ENCODE results near the gene LIMD2.

Gene LIMD2

DNA sequence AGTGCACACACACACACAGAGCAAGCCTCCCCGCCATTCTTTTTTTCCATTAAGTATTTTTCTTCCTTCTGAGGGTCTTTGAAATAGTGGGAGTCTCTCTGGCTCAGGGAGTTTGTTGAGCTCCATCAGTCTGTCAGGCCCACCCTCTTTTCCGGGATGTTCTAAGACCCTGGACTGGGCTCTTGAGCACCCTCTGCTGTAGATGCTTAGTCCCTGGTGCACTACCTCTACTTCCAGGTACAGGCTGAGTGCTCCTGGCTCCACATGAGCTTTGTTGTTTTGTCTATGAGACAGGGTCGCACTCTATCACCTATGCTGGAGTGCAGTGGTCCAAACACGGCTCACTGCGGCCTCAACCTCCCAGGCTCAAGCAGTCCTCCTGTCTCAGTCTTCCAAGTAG is 20.7 kb downstream of the LIMD2 start:
- no peak for DNase-seq

DNA sequence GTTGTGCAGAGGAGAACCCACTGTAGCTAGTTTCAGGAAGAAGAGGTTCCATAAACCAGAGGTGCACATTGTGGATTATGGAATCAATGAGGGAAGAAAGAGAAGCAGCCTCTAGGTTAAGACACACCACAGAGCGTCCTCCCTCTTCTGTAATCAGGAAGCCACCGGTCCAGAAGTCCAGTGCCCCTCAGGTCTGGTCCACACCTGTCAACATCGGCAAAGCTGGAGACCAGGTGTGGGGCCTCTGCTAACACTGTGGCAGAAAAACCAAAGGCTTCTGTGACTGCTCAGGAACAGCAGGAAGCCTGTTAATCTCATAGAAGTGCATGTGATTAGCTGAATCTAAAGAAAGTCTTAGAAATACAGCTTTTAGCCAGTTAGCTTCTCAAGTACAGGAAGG is 23.3 kb downstream of the LIMD2 start:
- no peak for DNase-seq

DNA sequence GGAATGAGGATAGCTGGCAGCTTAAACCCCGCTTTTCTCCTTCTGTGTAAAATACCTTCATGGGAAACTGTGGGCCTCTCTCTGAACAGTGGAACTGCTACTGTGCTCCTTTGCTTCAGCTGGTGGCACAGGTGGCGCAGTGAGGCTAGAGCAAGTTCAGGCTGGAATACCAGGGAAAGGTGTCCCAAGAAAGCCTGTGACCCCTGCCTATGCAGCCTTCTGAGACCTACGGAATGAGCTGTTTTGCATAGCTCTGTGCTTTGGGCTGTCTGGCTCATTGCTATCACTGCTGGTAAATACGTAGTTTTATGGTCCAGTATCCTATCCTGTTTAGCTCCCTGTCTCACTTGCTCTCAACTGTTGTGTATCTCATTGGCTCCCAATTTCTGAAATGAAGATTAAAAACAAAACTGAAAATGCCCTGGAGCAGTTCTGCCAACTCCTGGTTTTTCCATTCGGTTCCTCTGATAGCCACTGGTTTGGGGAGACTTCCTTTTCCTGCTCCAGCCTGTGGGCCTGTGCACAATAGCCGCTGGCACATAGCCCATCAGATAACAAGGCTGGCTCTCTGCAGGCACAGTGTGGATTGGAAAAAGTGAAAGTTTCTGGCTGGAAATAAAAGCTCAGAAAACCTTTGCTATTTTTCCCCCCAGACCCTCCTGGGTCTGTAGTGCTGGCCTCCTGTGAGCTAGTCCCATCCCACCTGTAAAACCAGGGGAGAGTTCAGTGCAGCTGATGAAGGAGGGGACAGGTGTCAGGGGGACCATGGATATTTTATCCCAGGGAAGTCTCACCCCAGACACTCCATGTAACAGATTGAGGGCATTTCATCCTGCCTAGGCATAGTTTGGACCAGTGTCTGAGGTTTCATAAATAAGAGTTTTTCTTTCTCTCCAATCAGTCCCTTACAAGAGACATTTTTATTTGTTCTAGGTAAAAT is 24.0 kb downstream of the LIMD2 start:
- no peak for DNase-seq

DNA sequence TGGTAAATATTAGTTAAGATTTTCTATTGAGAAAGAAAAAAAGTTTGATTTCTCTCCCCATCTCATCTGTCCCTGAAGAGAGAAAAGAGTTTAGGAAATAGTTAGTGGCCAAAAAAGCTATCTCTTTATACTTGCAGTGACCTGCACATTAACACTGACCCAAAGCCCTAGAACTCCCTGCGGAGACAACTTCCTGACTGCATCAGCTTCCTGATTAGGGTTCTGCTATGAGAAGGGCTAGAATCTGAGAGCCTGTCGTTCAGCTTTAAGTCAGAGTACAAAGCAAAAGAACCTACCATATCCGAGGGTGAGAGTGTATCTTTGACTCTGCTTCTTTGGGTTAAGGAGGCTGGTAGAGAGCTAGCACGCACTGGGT is 24.7 kb downstream of the LIMD2 start:
- DNase-seq = no peak

DNA sequence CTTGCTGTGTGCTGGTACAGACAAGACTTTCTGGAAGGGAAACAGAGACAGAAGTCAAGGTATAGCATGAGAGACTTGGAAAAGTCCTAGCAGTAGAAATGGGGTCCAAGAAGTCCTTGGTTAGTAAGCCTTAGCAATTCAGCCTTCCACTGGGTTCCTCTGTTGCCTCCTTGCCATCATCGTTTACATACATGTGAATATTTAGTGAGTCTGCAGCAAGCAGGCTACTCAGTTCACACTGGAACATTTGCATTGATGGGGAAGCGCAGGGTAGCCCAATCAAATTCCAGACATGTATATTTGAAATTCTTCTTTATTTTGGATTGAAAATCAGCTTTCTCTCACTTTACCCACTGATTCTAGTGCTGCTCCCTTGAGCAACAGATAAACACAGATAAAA is 27.1 kb downstream of the LIMD2 start:
- no peak for DNase-seq

DNA sequence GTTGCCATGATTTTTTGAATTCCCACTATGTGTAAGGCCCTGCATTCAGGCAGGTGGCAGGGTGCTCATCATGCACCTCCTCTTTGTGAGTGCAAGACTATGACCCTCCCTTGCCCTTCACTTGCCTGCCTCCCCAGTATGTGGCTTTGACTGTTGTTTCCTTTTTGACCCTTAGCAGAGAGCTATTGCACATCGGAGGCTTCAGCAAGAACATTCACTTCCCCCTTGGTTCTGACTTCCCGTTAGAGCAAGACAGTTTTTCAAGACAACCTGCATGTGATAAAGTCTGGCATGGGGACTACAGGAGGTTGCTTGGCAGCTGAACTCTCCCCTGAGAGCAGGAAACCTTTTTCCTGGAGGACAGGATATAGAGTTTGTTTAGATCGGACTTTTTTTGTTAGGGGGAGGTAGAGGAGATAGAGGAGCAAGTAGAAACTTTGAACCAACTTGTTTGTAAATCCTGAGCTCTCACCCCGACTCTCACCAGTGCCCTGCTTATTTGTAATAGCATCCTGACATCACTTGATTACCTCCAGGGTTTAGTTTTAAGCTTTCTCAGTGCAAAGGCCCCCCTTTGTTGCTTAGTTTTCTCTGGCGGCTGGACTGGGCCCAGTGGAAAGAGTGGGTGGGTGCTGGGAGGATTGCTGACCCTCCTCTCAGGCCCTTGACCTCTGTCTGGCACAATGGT is 34.3 kb downstream of the LIMD2 start:
- no peak for DNase-seq

DNA sequence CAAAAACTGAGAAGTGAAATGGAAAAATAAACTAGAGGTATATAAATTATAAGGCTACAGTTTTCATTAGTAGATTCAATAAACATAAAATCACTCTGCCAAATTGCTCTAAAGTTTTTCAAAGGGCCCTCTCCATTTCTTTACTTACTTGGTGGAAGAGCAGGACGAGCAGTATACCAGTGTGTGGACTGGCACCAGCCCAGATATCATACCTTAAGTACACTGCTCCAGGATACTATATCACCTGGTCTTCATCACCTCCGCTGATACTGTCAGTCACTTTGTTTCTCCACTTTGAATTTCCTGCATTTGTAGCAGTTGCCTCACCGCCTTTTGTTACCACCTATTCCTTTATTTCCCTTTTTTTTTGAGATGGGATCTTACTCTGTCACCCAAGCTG is 40.1 kb downstream of the LIMD2 start:
- no peak for DNase-seq

DNA sequence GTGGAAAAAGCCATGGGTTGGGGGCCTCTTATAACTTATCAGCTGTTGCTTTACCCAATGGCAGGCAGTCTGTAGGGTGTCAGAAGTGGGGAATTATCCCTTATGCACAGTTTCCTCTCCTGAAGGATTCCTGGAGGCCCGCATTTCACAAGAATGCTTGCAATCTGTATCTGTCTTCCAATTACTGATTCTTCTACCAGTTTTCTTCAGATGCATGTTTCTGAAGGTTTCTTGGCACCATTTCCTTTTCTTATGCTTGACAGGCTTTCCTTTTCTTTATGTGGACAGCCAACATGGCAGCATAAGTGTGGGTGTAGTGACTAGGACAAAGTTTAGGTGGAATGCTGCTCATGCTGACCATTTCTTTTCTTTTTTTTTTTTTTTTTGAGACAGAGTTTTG is 41.6 kb downstream of the LIMD2 start:
- DNase-seq = no peak

DNA sequence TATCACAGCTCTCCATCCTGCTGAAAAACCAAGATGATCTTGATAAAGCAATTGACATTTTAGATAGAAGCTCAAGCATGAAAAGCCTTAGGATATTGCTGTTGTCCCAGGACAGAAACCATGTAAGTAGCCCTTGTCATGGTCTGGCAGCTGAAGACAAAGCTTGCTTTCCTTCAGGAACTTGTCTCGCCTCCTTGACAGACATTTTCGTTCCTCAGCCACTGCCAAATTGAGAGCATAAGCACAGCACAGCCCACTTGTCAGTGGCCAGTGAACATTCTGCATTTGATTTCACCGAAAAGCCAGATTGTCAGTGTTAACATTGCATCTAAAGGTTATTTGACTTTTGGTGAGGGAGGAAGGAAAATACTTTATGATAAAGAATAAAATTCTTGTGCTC is 42.1 kb downstream of the LIMD2 start:
- DNase-seq = no peak

DNA sequence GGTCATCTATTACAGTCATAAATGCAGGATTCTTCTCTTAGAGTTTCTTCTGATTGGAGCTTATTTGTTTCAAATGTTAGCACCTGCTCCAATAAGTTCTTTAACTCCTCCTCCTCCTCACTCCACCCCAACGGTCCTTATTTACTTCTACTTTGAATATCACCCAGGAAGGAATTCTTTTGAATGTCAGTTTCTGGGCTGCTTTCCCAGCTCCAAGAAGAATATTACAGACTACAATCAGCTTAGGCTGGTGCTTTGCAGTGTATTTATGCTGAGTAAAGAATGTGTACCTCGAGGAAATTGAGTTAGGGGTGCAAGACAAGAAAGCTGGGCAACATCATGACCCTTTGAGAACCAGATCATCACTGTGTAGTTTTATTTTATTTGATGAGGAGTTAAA is 46.9 kb downstream of the LIMD2 start:
- DNase-seq = no peak

DNA sequence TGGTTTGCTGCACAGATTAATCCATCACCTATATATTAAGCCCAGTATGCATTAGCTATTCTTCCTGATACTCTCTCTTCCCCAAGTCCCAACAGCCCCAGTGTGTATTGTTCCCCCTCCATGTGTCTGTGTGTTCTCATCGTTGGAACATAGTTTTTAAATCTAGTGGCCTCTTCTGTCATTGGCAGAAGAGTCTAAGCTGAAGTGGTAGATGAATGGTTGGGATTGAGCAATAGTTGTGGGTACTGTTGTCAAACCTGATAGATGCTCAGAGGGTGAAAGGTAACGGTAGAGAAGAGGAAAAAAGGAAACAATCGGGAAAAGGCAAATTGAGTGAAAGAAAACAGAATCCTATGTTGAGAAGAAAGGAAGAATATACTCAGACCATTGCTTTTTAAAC is 47.8 kb downstream of the LIMD2 start:
- no peak for DNase-seq

DNA sequence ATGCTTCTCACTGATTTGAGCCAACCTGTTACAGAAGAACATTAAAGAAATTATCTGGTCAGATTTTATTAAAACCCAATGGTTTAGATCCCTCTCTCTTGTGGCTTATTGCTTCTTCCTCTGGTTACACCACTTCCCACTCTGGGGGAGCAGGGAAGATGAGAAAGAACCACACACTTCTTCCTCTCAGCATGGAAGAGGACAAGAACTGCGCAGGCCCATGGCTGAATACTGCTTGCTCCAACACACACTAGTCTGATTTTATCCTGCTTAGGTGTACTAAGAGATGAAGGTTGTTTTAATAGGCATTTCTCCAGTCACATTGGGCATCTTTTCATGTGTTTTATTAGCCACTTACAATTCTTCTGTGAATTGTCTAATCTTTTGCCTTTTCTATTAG is 50.1 kb downstream of the LIMD2 start:
- no peak for DNase-seq

DNA sequence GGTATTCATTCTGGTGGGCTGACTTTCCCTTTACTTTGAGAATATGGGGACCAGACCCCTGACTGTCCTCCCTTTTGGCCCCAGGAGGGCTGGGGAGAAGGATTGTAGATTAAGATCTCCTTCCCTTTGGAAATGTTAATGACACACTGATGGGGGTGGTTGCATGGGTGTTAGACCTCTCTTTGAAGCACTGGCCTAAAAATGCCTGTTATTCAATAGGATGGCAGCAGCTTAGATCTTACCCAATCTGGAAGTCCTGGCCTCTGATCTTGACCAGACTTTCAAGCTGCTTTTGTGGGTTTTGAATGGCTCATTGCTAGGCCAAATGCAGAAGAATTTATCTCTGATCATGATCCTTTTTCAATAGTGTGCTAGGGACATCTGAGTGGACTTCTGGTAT is 52.0 kb downstream of the LIMD2 start:
- no peak for DNase-seq

DNA sequence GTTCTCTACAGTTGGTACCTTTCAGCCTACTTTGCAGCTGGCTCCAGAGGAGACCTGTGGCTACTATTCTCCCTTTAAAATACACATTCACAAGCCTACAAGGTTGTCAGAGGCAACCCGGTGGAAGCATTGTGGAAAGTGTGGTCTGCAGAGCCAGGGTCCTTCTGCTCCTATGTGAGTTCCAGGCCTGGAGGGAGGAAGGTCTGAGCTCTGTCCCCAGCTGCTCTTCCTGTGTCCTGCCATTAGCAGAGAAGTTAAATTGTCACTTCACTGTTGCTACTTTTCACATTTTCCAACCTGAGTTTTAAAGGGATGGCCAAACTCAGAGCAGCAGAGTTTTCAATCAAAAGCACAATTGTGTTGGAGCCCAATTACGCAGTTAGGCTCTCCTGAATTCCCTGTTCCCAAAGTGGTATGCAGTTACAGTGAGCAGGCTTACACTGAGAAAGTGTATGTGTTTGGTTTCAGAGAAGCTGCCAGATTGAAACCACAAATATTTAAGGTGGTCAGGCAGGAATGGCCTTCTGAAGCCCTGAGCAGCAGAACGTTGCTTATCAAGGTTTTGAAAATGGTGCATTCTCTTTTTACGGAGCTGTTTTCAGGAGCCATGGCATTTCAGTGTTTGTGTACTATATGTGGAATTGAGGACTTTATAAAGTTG is 52.7 kb downstream of the LIMD2 start:
- no peak for DNase-seq

DNA sequence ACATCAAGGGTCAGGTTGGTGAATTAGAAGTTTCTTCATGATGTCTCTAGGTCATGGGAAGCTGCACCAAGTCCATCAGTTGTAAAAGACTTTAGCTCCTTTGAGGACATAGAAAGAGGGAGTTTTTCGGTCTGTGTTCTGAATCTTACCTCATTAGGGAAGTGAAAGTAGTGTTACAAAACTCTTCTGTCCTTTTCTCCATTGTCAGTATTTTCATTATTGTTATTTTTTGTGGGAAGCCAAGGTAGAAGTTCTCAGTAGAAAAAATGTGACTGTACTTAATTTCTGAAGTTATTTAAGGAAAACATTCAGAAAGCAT is 53.5 kb downstream of the LIMD2 start:
- no peak for DNase-seq
